ENCODE data around the gene NMUR1.

DNA sequence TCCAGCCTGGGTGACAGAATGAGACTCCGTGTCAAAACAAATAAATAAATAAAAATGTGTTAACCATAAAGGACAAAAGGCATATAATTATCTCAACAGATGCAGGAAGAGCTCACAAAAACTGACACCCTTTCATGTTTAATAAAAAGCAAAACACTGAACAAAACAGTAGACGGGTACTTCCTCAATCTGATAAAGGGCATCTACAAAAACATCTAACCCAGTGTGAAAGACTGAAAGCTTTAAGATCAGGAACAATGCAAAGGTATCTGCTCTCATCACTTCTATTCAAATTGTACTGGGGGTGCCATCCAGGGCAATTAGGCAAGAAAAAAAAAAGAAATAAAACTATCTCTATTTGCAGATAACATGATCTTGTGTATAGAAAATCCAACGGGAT lies 54.3 kb downstream of the NMUR1 start:
- TF ChIP-seq, protein P1, sequence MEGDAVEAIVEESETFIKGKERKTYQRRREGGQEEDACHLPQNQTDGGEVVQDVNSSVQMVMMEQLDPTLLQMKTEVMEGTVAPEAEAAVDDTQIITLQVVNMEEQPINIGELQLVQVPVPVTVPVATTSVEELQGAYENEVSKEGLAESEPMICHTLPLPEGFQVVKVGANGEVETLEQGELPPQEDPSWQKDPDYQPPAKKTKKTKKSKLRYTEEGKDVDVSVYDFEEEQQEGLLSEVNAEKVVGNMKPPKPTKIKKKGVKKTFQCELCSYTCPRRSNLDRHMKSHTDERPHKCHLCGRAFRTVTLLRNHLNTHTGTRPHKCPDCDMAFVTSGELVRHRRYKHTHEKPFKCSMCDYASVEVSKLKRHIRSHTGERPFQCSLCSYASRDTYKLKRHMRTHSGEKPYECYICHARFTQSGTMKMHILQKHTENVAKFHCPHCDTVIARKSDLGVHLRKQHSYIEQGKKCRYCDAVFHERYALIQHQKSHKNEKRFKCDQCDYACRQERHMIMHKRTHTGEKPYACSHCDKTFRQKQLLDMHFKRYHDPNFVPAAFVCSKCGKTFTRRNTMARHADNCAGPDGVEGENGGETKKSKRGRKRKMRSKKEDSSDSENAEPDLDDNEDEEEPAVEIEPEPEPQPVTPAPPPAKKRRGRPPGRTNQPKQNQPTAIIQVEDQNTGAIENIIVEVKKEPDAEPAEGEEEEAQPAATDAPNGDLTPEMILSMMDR (IDR thresholded peaks at IDR 0.05; ENCODE audit: low read length): no peak
- TF ChIP-seq EZH2phosphoT487 (IDR thresholded peaks at IDR 0.05; ENCODE audit: low read length): no peak
